Measurements from ENCODE around the gene PRIM2. TPM values are rescaled to one million over a fixed set of nuclear protein-coding genes. Genes with fewer than 3 reads are reported as not detected.
"Not testable (repeated sequence)": the region's sequence is repeated elsewhere in the genome, so short reads cannot be mapped to it uniquely, and the experiment has no call there.

PRIM2 gene, protein sequence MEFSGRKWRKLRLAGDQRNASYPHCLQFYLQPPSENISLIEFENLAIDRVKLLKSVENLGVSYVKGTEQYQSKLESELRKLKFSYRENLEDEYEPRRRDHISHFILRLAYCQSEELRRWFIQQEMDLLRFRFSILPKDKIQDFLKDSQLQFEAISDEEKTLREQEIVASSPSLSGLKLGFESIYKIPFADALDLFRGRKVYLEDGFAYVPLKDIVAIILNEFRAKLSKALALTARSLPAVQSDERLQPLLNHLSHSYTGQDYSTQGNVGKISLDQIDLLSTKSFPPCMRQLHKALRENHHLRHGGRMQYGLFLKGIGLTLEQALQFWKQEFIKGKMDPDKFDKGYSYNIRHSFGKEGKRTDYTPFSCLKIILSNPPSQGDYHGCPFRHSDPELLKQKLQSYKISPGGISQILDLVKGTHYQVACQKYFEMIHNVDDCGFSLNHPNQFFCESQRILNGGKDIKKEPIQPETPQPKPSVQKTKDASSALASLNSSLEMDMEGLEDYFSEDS
- total RNA-seq (2014; rRNA removed; shearing (Covaris generic); ENCODE audit: low replicate concordance), result 49.1 and 60.0 TPM in 2 replicates

DNA sequence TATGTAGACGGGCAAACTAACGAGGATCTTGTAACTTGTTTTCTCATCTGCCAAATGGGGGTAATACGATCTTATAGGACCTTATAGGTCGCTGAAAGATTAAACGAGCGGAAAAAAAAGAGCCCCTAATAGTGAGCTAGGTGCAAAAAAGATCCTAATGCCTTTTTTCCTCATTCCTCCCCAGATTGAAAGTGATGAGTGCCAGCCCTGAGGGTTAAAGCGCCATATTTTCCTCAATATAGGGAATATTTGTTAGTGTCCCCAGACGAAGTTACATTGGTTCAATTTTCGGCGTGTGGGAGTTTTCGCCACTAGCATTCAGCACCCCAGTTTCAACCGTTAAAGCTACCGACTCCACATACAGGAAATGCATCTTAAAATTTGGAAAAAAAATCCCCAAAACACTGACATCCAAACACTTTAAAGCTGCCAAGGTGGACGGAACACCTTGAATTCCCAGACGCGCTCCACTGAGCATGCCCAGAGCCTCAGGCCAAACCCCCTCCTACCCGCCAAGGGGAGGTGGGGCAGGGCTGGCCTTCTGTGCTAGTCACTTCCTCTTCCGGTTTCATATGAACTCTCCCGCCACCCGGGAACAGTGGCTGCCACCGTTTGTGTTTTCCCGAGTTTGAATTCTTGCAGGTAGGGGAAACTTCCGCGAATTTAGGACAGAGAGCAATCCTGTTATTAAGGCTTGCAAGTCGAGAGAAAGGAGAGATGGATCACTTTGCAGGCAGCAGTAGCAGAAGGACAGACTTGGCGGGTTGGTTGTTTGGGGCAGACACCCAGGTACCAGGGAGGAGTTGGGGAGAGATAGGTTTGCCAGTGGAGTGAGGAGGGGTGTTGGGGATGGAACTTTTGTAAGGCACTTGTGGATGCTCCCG lies at the start of gene PRIM2:
Gene PRIM2, plus strand, starts transcription at position 571 of the 884 bp plus-strand sequence. CDS start 816 bp downstream, outside the sequence.
- no peaks in the 10 kb centered on the region for H3K9me3 ChIP-seq
- peaks cover 39% of the 10 kb centered on the region for H3K36me3 ChIP-seq
- H3K4me3 ChIP-seq, result peak within 1 kb of the TSS; percentile 81
- peak; percentile 81 for DNase-seq
- no peaks in the 10 kb centered on the region for H3K27me3 ChIP-seq

- Histone ChIP-seq H3K9me3 (no peaks in the 10 kb centered on the region), H3K27me3 (no peaks in the 10 kb centered on the region), H3K4me3 (no peak overlapping the region), H3K36me3 (no peaks in the 10 kb centered on the region)
- no peak for DNase-seq
Measured at GRCh38 chr6:57268294-57268640, 49.2 kb upstream of the PRIM2 start.

GRCh38 chr6:57274113-57274824 lies 43.2 kb upstream of the PRIM2 start:
- not testable (repeated sequence) for H3K9me3 ChIP-seq, H3K27me3 ChIP-seq, H3K4me3 ChIP-seq, DNase-seq, H3K36me3 ChIP-seq

GRCh38 chr6:57275384-57275783 lies 42.0 kb upstream of the PRIM2 start:
- no peak for DNase-seq
- Histone ChIP-seq H3K9me3 (no peaks in the 10 kb centered on the region), H3K27me3 (no peaks in the 10 kb centered on the region), H3K4me3 (no peak overlapping the region), H3K36me3 (no peaks in the 10 kb centered on the region)

DNA sequence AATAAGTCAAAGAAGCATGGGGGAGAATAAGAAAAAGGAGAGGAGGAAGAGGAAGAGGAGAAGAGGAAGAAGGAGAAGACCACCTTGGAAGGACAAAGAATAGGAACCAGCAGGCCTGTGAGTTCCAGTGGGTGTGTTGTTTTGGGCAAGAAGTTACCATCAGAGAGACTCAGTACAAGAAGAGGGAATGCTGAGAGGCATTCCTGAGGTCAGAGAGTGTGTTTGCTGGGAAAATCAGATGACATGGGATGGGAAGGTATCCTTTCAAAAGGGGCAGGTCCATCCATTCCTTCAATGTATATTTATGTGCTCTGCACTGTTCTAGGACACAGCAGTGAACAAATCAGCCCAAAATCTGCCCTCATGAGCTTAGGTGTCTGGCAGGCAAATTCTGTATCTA lies 40.5 kb upstream of the PRIM2 start:
- DNase-seq, result no peak
- Histone ChIP-seq H3K4me3 (no peak overlapping the region), H3K27me3 (no peaks in the 10 kb centered on the region), H3K36me3 (no peaks in the 10 kb centered on the region), H3K9me3 (no peaks in the 10 kb centered on the region)

- Histone ChIP-seq H3K4me3 (no peak overlapping the region), H3K9me3 (no peaks in the 10 kb centered on the region)
- no peak for DNase-seq
Measured at GRCh38 chr6:57278570-57278969, 38.9 kb upstream of the PRIM2 start.

DNA sequence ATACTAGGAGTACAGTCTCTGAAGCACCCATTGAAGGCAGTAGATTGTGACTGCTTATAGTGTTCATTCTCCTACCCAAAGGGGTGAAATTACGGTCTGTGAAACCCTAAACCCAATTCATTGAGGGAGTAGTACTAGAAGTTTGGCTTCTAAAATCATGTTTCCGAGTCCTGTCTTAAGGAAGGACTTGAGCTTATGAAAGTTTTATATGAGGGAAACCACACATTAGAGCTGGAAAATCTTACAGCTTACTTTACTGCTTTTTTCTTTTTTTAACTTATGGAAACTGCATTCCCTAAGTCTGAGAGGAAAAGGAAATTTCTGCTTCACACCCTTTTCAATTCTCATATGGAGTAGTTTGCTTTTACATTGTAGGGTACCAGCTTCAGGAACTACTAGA lies 38.4 kb upstream of the PRIM2 start:
- DNase-seq, result no peak
- H3K27me3 ChIP-seq, result no peaks in the 10 kb centered on the region
- H3K9me3 ChIP-seq, result no peaks in the 10 kb centered on the region
- H3K36me3 ChIP-seq, result no peaks in the 10 kb centered on the region
- H3K4me3 ChIP-seq, result no peak overlapping the region

More at GRCh38 chr6:57278570-57278969, 38.9 kb upstream of the PRIM2 start:
- no peaks in the 10 kb centered on the region for H3K36me3 ChIP-seq
- no peaks in the 10 kb centered on the region for H3K27me3 ChIP-seq

GRCh38 chr6:57283106-57283505 lies 34.3 kb upstream of the PRIM2 start:
- no peak overlapping the region for H3K4me3 ChIP-seq
- no peaks in the 10 kb centered on the region for H3K9me3 ChIP-seq
- H3K27me3 ChIP-seq, result no peaks in the 10 kb centered on the region
- H3K36me3 ChIP-seq, result no peaks in the 10 kb centered on the region
- DNase-seq, result no peak

DNA sequence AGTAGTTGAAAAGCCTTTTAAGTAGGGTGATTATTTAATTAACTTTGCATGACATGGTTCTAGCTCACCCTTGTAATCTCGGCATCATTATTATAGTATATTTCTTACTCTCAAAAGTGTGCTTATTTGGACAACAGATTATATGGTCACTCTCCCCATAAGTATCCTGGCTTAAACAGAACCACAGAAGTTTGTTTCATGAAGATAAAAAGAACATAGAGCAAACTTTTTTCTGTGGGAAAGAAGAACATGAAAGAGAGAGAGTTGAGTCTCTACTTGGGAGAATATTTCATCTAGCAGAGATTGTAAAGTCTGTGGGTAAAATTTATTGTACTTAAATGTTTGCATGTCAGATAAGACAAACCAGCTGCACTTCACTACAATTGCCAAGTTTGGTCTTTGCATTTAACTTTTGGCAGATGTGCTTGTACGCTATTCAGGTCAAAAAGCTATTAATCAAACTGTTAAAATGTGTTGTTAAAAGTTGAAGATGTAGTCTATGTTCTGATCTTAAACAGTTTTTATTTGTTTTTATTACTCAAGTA lies 33.4 kb upstream of the PRIM2 start:
- Histone ChIP-seq H3K27me3 (no peaks in the 10 kb centered on the region), H3K4me3 (no peak overlapping the region), H3K36me3 (no peaks in the 10 kb centered on the region), H3K9me3 (no peaks in the 10 kb centered on the region)
- DNase-seq, result no peak

DNA sequence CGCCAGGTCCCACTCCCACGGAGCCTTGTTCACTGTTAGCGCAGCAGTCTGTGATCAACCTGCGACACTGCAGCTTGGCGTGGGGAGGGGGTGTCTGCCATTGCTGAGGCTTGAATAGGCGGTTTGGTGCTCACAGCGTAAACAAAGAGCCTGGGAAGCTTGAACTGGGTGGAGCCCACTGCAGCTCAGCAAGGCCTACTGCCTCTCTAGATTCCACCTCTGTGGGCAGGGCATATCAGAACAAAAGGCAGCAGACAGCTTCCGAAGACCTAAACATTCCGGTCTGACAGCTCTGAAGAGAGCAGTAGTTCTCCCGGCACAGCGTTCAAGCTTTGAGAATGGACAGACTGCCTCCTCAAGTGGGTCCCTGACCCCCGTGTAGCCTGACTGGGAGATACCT lies 29.3 kb upstream of the PRIM2 start:
- H3K27me3 ChIP-seq, H3K9me3 ChIP-seq, H3K4me3 ChIP-seq, DNase-seq, H3K36me3 ChIP-seq: not testable (repeated sequence)

- H3K27me3 ChIP-seq, DNase-seq, H3K4me3 ChIP-seq, H3K36me3 ChIP-seq, H3K9me3 ChIP-seq: not testable (repeated sequence)
Measured at GRCh38 chr6:57293472-57293871, 24.0 kb upstream of the PRIM2 start.

DNA sequence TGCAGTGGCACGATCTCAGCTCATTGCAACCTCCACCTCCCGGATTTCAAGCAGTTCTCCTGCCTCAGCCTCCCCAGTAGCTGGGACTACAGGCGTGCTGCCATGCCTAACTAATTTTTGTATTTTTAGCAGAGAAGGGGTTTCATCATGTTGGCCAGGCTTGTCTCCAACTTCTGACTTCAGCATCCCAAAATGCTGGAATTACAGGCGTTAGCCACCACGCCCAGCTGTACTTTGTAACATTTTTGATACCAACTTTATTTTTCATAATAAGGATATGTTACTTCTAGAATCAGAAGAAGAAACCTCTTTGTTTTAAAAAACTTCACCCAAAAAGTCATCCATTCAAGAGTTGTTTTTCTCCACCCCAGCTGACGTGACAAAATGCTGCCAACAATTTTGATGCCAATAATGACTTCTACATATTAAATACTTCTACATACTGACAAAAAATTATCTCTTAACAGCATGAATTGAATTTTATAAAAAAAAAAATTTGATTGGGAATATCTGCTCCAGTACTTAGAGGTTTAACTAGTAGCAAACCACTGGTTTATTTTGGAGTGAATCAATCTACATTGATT lies 22.5 kb upstream of the PRIM2 start:
- H3K27me3 ChIP-seq, result no peaks in the 10 kb centered on the region
- no peaks in the 10 kb centered on the region for H3K9me3 ChIP-seq
- H3K4me3 ChIP-seq, result no peak overlapping the region
- no peaks in the 10 kb centered on the region for H3K36me3 ChIP-seq
- peak; percentile 41 for DNase-seq

- Histone ChIP-seq H3K9me3 (no peaks in the 10 kb centered on the region), H3K36me3 (no peaks in the 10 kb centered on the region), H3K4me3 (no peak overlapping the region), H3K27me3 (no peaks in the 10 kb centered on the region)
- no peak for DNase-seq
Measured at GRCh38 chr6:57297505-57297904, 19.9 kb upstream of the PRIM2 start.

DNA sequence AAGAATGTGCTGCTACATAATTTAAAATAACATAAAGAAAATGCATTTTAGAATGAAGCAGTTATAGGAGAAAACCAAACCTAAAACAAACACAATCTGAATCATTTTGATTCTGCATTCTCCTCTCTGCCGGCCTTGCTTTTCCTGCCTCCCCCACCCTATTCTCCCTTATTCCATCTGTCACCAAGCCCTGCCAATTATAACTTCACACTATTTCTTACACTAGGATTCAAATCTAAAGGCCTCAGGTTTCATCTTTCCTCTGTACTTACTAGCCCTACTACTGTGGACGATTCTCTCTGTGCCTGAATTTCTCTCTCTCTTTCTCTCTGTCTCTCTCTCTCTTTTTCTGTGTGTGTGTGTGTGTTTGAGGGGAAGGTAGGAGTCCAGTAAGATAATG lies 18.7 kb upstream of the PRIM2 start:
- no peak for DNase-seq
- H3K27me3 ChIP-seq, result no peaks in the 10 kb centered on the region
- H3K9me3 ChIP-seq, result no peaks in the 10 kb centered on the region
- no peaks in the 10 kb centered on the region for H3K36me3 ChIP-seq
- H3K4me3 ChIP-seq, result no peak overlapping the region

GRCh38 chr6:57301757-57302156 lies 15.7 kb upstream of the PRIM2 start:
- Histone ChIP-seq H3K4me3 (no peak overlapping the region), H3K27me3 (no peaks in the 10 kb centered on the region), H3K9me3 (no peaks in the 10 kb centered on the region), H3K36me3 (no peaks in the 10 kb centered on the region)
- DNase-seq, result no peak

DNA sequence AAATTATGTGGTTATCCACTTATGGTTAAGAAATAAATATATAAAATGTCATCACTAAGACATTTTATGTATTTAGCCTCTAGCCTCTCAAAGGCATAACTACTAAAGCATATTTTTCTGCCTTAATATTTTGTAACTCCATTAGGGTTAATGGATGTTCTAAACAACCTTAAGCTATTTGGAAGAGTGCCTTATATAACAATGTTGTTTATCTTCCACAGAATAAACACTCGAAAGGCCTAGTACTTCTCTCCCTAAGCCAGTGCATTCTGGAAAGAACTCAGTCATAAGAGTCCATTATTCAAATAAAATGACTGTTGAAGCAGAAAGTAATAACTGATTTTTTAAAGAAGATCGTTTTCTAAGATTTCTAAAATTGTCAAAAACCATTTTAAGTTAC lies 15.0 kb upstream of the PRIM2 start:
- H3K36me3 ChIP-seq, result no peaks in the 10 kb centered on the region
- no peaks in the 10 kb centered on the region for H3K27me3 ChIP-seq
- no peak for DNase-seq
- H3K9me3 ChIP-seq, result no peaks in the 10 kb centered on the region
- no peak overlapping the region for H3K4me3 ChIP-seq
